Fibroblast of skin of left quadriceps (primary cell): ENCODE measurements around the gene SUMO2.
"Not testable (repeated sequence)": the region's sequence is repeated elsewhere in the genome, so short reads cannot be mapped to it uniquely, and the experiment has no call there.

Source experiments
- DNase-seq, 2 experiments: peaks; one replicate each; pipeline ENCODE4 v3.0.0-alpha.2; 2013; ENCODE audit warnings: low read depth in 2 of 2

The SUMO2 gene

DNA sequence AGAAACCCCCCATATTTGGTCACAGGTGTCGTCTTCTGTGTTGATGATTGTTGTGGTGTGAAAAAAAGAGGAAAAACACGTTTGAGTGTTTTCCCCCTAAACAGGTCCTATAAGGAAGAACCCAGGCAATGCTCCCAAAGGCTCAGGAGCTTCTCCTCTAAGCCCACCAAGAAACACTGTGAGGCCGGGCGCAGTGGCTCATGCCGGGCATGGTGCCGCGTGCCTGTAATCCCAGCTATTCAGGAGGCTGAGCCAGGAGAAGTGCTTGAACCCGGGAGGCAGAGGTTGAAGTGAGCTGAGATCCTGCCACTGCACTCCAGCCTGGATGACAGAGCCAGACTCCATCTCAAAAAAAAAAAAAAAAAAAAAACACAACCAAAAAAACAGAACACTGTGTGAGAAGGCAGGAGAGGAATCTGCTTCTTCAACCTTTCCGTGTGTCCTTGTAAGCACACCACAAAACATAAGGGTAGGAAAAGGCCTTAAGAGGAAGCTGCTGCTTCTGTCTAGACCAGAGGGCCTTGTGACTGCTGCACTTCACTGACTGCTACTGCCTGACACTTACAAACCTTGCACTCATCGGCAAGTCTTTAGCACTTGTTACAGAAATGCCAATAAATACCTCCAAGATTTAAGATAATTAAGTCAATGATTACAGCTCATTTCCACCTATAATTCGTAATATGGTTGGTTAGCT is 37.8 kb downstream of the SUMO2 start:
- DNase-seq = no peak

DNA sequence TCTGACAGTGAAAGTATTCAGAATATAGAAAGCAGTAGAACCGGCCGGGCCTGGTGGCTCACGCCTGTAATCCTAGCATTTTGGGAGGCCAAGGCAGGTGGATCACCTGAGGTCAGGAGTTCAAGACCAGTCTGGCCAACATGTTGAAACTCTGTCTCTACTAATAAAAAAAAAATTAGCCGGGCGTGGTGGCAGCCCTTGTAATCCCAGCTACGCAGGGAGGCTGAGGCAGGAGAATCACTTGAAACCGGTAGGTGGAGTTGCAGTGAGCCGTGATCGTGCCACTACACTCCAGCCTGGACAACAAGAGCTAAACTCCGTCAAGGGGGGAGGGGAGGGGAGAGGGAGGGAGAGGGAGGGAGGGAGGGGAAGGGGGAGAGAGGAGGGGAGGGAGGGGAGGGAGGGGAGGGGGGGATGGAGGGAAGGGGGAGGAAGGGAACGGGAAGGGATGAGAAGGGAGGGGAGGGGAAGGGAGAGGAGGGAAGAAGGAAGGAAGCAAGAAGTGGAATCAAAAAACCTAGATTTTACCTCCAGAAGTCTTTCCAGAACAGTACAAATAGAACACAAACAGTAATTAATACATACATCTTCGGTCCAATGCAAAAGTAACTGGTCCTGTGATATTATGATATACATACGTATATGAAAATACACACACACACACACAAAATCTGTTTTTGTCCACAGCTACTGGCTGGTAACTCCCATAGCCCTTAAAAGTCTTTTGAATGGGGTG is 40.4 kb downstream of the SUMO2 start:
- DNase-seq = no peak

DNA sequence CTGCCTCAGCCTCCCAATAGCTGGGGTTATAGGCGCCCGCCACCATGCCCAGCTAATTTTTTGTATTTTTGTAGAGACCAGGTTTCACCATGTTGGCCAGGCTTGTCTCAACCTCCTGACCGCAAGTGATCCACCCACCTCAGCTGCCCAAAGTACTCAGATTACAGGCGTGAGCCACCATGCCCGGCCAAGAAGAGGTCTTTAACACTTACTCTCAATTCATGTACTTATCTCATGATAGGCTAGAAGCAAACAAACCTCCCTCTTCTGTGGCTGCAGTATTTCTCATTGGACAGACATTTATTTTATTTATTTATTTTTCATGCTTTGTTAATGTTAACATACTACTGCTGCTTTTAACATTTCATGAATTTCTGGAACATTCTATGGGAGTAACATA is 44.2 kb downstream of the SUMO2 start:
- no peak for DNase-seq

- not testable (repeated sequence) for DNase-seq
Measured at GRCh38 chr17:75137762-75138161, 45.0 kb downstream of the SUMO2 start.

GRCh38 chr17:75135946-75136345 is 46.8 kb downstream of the SUMO2 start:
- no peak for DNase-seq

- no peak for DNase-seq
Measured at GRCh38 chr17:75135452-75135851, 47.3 kb downstream of the SUMO2 start.

DNA sequence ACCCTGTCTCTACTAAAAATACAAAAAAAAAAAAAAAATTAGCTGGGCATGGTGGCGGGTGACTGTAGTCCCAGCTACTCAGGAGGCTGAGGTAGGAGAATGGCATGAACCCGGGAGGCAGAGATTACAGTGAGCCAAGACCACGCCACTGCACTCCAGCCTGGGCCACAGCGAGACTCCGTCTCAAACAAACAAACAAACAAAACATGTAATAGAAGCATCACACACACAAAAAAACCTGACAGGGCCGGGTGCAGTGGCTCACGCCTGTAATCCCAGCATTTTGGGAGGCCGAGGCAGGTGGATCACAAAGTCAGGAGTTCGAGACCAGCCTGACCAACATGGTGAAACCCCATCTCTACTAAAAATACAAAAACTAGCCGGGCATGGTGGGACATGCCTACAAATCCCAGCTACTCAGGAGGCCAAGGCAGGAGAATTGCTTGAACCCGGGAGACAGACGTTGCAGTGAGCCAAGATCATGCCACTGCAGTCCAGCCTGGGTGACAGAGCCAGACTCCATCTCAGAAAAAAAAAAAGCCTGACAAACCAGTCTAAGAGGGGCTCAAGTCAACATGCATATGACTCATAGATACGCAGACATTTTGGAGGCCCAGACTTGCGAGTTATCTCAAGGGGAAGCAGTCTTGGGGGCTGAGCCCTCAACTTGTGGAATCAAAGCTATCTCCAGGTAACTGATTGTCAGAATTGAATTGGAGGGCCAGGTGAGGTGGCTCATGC is 49.0 kb downstream of the SUMO2 start:
- not testable (repeated sequence) for DNase-seq

DNA sequence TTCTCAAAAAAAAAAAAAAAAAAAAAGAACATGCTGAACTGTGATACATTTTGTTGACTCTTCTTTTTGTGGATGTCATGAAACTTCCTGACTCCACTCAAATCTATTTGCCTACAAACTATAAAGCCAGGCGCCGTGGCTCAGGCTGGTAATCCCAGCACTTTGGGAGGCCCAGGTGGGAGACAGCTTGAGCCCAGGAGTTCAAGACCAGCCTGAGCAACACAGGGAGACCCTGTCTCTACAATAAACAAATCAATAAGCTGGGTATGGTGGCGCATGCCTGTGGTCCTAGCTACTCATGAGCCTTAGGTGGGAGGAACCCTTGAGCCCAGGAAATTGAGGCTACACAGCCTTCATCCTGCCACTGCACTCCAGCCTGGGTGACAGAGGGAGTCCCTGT is 49.8 kb downstream of the SUMO2 start:
- DNase-seq = no peak

DNA sequence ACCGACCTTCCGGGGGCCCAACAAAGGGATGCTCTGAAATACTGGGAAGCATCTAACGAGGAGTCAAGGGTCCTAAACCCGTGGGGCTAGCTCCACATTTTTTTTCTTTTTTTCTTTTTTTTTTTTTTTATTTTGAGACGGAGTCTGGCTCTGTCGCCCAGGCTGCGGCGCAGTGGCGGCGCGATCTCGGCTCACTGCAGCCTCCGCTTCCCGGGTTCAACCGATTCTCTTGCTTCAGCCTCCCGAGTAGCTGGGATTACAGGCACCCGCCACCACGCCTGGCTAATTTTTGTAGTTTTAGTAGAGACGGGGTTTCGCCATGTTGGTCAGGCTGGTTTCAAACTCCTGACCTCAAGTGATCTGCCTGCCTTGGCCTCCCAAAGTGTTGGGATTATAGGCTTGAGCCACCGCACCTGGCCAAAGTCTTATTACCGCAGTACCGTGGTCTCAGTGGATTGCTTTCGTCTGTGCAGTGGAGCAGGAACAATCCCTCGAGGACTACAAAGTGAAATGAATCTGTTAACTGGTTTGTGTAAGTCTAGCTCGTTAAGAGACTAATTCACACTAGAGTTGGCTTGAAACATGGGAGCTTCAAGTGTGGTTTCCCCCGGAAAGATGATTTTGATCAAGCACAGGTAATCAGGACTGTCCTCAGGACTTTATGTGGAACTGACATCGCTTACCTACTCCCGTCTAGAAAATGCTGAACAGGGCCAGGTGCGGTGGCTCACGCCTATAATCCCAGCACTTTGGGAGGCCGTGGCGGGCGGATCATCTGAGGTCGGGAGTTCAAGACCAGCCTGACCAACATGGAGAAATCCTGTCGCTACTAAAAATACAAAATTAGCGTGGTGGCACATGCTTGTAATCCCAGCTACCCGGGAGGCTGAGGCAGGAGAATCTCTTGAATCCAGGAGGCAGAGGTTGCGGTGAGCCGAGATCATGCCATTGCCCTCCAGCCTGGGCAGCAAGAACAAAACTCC is 50.5 kb downstream of the SUMO2 start:
- not testable (repeated sequence) for DNase-seq

DNA sequence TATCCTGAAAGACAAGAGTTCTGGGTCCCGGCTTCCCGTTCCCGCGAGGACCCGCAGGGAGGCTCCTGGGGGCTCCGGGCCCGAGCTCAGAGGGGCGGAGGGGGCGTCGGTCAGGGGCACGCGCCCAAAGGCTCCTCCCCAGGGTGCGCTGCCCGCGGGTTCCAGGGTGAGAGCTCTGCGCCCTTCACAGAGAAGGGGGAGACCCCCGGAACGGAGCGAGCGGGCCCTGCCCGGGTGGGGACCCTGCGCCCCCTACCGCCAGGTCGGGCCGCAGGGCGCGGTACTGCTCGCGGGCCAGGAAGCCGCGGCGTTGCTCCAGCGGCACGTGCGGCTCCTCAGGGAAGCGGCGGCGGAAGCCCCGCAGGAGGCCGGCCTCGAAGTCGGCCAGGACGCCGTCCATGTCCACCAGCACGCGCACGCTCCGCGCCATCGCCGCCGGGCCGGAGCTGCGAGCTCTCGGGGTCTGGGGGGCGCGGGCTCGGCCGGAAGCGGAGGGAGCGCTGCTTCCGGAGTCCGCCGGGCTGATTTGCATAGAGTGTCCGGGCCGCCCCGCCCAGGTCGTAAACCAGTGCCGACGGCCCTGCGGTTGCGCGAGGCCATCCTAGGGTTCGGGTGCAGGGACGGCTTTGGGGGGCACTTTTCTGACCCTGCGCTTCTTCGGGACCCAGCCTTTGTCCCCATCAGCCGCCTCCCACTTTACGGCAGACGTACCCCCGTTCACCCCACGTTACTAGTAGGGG is 51.3 kb downstream of the SUMO2 start, which contains the start of gene NT5C:
Gene NT5C, minus strand, starts transcription at position 465 of the 740 bp plus-strand sequence. Its CDS starts 35 bp downstream, at position 430.
- peak; percentile 50 to 56 for DNase-seq

GRCh38 chr17:75130632-75131277 is 52.0 kb downstream of the SUMO2 start:
- DNase-seq = no peak

DNA sequence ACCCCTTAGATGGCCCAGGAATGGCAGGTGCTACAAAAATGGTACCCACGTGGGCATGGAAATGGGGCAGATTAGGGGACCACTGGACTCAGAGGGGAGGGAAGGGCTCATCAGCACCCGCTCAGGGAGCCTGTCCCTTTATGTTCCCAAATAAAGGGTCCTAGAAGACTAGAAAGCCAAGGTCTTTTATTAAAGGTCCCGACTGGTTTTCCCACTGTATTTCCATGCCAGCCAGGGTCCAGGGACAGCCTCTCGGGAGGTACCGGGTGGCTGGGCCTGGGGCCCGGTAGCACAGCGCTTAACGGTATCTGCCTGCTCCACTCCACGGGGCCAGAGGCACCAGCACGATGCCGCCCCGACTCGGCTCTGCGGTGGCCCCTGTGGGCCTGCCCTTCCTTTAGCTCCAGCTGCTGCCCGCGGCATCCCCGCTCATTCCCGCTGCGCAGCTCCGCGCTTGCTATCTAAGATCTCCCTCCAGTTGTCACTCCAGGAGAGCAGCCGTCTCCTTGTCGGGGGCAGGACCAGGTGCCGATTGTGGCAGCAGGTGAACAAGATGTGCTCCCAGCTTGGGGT is 52.6 kb downstream of the SUMO2 start:
- DNase-seq = no peak

DNA sequence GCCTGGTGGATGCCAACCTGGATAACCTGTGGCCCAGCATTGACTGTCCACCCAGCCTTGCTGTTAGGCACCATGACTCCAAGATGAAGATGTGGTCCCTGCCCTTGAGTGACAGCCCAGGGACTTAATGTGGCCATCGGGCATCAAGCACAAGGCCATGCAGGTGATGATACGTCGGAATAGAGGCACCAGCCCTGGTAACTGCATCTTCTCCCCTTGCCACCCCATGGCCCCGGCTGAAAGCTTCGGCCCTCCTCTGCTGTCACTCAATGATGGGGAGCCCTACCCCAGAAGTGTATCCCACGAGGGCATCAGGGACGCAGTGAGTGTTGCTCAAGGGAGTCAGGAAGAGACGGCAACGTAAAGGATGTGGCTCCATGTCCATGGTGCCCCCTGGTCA is 53.2 kb downstream of the SUMO2 start:
- no peak for DNase-seq

GRCh38 chr17:75128694-75129505 is 53.9 kb downstream of the SUMO2 start:
- DNase-seq = no peak

GRCh38 chr17:75127936-75128335 is 54.8 kb downstream of the SUMO2 start:
- not testable (repeated sequence) for DNase-seq

DNA sequence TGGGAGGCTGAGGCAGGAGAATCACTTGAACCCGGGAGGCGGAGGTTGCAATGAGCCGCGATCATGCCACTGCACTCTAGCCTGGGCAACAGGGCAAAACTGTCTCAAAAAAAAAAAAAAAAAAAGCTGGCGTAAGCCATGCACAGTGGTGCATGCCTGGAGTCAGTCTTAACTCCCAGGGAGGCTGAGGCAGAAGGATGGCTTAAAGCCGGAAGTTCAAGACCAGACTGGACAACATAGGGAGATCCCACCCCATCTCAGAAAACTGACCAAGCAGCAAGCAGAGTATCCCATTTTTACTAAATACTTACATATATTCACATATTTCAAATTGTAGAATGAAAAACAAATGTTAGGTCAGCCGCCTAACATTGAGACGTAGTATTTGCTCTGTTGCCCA is 55.8 kb downstream of the SUMO2 start:
- no peak for DNase-seq

DNA sequence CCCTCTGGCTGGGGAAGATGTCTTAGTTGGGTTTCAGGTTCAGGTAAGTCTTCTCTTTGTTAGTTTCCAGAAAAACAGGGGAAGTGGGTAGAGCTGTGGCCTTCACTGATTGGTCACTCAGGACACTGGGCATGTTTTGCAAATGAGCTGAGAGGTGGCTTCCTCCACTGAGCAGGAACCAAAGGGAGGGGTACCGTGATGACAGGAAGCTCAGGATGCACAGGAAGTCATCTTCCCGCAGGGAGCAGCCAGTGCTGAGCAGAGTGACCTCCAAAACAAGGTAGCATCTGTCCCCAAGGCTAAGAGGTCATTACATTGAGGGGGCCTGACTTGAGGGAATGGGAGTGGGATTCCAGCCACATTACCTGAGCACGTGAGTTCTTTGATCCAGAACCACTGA is 56.8 kb downstream of the SUMO2 start:
- no peak for DNase-seq

- DNase-seq = no peak
Measured at GRCh38 chr17:75124819-75125162, 58.0 kb downstream of the SUMO2 start.
